ENCODE data around the gene SOD3. TPM values are rescaled to one million over a fixed set of nuclear protein-coding genes. Genes with fewer than 3 reads are reported as not detected.

The SOD3 gene
- total and polyA plus RNA-seq, 2 of the 13 experiments (the other 11 are each of a cell fraction or from before 2014, with no cell fraction given), result 0.04 TPM; not detected in 1

DNA sequence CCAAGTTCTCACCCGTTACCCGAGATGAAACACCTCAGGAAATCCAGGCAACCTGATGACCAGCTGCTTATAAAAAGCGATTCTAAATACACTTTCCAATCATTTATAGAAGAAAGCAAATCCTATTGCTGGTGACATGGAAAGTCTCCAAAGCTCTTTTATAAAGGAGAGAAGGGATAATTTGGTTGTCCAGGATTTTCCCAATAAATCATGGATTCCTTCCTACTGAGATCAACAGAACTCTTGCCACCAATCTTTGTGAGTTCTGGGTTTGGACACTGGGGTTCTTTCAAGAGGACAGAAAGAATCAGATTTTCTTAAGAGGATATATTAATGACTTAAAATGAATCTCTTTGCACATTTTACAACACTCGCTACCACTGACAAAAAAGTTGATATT lies 24.7 kb upstream of the SOD3 start (continued):
- TF ChIP-seq, protein P1, sequence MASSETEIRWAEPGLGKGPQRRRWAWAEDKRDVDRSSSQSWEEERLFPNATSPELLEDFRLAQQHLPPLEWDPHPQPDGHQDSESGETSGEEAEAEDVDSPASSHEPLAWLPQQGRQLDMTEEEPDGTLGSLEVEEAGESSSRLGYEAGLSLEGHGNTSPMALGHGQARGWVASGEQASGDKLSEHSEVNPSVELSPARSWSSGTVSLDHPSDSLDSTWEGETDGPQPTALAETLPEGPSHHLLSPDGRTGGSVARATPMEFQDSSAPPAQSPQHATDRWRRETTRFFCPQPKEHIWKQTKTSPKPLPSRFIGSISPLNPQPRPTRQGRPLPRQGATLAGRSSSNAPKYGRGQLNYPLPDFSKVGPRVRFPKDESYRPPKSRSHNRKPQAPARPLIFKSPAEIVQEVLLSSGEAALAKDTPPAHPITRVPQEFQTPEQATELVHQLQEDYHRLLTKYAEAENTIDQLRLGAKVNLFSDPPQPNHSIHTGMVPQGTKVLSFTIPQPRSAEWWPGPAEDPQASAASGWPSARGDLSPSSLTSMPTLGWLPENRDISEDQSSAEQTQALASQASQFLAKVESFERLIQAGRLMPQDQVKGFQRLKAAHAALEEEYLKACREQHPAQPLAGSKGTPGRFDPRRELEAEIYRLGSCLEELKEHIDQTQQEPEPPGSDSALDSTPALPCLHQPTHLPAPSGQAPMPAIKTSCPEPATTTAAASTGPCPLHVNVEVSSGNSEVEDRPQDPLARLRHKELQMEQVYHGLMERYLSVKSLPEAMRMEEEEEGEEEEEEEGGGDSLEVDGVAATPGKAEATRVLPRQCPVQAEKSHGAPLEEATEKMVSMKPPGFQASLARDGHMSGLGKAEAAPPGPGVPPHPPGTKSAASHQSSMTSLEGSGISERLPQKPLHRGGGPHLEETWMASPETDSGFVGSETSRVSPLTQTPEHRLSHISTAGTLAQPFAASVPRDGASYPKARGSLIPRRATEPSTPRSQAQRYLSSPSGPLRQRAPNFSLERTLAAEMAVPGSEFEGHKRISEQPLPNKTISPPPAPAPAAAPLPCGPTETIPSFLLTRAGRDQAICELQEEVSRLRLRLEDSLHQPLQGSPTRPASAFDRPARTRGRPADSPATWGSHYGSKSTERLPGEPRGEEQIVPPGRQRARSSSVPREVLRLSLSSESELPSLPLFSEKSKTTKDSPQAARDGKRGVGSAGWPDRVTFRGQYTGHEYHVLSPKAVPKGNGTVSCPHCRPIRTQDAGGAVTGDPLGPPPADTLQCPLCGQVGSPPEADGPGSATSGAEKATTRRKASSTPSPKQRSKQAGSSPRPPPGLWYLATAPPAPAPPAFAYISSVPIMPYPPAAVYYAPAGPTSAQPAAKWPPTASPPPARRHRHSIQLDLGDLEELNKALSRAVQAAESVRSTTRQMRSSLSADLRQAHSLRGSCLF (CRISPR knock-in tag; IDR thresholded peaks at IDR 0.05; ENCODE audit: borderline replicate concordance), result no peak
- TF ChIP-seq, protein P2, sequence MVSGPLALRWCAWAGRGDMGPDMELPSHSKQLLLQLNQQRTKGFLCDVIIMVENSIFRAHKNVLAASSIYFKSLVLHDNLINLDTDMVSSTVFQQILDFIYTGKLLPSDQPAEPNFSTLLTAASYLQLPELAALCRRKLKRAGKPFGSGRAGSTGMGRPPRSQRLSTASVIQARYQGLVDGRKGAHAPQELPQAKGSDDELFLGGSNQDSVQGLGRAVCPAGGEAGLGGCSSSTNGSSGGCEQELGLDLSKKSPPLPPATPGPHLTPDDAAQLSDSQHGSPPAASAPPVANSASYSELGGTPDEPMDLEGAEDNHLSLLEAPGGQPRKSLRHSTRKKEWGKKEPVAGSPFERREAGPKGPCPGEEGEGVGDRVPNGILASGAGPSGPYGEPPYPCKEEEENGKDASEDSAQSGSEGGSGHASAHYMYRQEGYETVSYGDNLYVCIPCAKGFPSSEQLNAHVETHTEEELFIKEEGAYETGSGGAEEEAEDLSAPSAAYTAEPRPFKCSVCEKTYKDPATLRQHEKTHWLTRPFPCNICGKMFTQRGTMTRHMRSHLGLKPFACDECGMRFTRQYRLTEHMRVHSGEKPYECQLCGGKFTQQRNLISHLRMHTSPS (CRISPR knock-in tag; IDR thresholded peaks at IDR 0.05; ENCODE audit: low read depth), result no peak
- TF ChIP-seq ARNT (IDR thresholded peaks at IDR 0.05), result no peak
- TF ChIP-seq KMT2A (CRISPR knock-in tag; IDR thresholded peaks at IDR 0.05), result no peak
- TF ChIP-seq ZSCAN31 (CRISPR knock-in tag; IDR thresholded peaks at IDR 0.05; ENCODE audit: low read depth), result no peak
- TF ChIP-seq MIER2 (CRISPR knock-in tag; IDR thresholded peaks at IDR 0.05), result no peak

DNA sequence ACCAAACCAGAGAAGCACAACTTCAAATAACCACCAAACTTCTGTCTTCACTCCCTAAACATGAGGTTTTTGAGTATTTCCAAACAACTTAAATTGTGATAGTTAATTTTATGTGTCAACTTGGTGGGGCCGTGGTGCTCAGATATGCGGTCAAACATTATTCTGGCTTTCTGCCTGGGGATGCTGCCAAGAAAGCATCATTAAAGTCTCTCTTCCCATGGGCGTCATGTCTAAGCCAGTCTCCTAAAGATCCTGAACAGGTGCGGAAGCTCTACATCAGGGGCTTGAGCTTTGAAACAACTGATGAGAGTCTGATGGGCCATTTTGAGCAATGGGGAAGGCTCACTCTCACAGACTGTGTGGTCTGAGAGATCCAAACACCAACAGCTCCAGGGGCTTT lies 24.1 kb upstream of the SOD3 start:
- in situ Hi-C loops (cut with HindIII; ENCODE audit: extremely low pct_ligation_motif_present, low pct_unique_long_range_greater_than_20kb), result no loop called here
- Histone ChIP-seq H3K4me2 (ENCODE audit: low read depth, low read length) (no peak overlapping the region), H3K9ac (ENCODE audit: insufficient read depth, low read depth, low read length) (no peak overlapping the region), H3K79me2 (ENCODE audit: insufficient read depth, low read length) (no peaks in the 10 kb centered on the region), H3K9me3 (ENCODE audit: low read length) (no peaks in the 10 kb centered on the region), H3K36me3 (replicated peaks in 1 of 2; ENCODE audit: control insufficient read depth in 1 of 2, insufficient read depth in 2 of 2, low read length in 2 of 2) (no peaks in the 10 kb centered on the region), H3K27me3 (ENCODE audit: control insufficient read depth in 1 of 2, insufficient read depth in 2 of 2, low read length in 2 of 2) (no peaks in the 10 kb centered on the region; a peak in 1 of 5 replicates), H2AFZ (ENCODE audit: low read length) (no peak overlapping the region), H3K27ac (ENCODE audit: extremely low read length, insufficient read depth, low read length) (no peak overlapping the region), H3K4me1 (ENCODE audit: insufficient read depth, low read length) (no peaks in the 10 kb centered on the region), H4K20me1 (ENCODE audit: insufficient read depth, low read length) (no peaks in the 10 kb centered on the region), H3K4me3 (replicated peaks in 1 of 3; ENCODE audit: insufficient read depth in 1 of 3, low read depth in 2 of 3, low read length in 3 of 3) (no peak overlapping the region)
- CTCF ChIA-PET (ENCODE audit: low intra/inter-chr PET ratio, low total read pairs), result no interaction called here
- DNase-seq (ENCODE audit: low spot score), result no peak
- no peak for FAIRE-seq
- BruUV-seq (replicated peaks), result no TSS peak
- POLR2A ChIA-PET, result no interaction called here
- ATAC-seq, result no peak
- intact Hi-C loops (cut with micrococcal nuclease; ENCODE audit: unreplicated experiment), result no loop called here
- 25% methylated on average over 4 of the region's 4 CpGs for WGBS (ENCODE audit: low lambda C conversion rate)
- TF ChIP-seq, protein P3, sequence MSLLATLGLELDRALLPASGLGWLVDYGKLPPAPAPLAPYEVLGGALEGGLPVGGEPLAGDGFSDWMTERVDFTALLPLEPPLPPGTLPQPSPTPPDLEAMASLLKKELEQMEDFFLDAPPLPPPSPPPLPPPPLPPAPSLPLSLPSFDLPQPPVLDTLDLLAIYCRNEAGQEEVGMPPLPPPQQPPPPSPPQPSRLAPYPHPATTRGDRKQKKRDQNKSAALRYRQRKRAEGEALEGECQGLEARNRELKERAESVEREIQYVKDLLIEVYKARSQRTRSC (CRISPR knock-in tag; IDR thresholded peaks at IDR 0.05; ENCODE audit: low read depth), result no peak
- TF ChIP-seq, protein P4, sequence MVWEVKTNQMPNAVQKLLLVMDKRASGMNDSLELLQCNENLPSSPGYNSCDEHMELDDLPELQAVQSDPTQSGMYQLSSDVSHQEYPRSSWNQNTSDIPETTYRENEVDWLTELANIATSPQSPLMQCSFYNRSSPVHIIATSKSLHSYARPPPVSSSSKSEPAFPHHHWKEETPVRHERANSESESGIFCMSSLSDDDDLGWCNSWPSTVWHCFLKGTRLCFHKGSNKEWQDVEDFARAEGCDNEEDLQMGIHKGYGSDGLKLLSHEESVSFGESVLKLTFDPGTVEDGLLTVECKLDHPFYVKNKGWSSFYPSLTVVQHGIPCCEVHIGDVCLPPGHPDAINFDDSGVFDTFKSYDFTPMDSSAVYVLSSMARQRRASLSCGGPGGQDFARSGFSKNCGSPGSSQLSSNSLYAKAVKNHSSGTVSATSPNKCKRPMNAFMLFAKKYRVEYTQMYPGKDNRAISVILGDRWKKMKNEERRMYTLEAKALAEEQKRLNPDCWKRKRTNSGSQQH (CRISPR knock-in tag; IDR thresholded peaks at IDR 0.05; ENCODE audit: low read depth), result no peak
- TF ChIP-seq, protein P5, sequence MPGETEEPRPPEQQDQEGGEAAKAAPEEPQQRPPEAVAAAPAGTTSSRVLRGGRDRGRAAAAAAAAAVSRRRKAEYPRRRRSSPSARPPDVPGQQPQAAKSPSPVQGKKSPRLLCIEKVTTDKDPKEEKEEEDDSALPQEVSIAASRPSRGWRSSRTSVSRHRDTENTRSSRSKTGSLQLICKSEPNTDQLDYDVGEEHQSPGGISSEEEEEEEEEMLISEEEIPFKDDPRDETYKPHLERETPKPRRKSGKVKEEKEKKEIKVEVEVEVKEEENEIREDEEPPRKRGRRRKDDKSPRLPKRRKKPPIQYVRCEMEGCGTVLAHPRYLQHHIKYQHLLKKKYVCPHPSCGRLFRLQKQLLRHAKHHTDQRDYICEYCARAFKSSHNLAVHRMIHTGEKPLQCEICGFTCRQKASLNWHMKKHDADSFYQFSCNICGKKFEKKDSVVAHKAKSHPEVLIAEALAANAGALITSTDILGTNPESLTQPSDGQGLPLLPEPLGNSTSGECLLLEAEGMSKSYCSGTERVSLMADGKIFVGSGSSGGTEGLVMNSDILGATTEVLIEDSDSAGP (CRISPR knock-in tag; IDR thresholded peaks at IDR 0.05; ENCODE audit: borderline replicate concordance), result no peak
- TF ChIP-seq, protein P6, sequence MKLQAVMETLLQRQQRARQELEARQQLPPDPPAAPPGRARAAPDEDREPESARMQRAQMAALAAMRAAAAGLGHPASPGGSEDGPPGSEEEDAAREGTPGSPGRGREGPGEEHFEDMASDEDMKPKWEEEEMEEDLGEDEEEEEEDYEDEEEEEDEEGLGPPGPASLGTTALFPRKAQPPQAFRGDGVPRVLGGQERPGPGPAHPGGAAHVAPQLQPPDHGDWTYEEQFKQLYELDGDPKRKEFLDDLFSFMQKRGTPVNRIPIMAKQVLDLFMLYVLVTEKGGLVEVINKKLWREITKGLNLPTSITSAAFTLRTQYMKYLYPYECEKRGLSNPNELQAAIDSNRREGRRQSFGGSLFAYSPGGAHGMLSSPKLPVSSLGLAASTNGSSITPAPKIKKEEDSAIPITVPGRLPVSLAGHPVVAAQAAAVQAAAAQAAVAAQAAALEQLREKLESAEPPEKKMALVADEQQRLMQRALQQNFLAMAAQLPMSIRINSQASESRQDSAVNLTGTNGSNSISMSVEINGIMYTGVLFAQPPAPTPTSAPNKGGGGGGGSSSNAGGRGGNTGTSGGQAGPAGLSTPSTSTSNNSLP (IDR thresholded peaks at IDR 0.05; ENCODE audit: low read depth, low read length), result no peak
